HEK293 (cell line): ENCODE data around the gene CRNKL1.

Experiments used
- CTCF ChIA-PET: fragments of 350-600 bp; formaldehyde crosslinking; extraction: SDS; loops from one replicate; lab custom pipeline; 2021; ENCODE audit warnings: antibody characterized with exemption; lab: Yijun Ruan, JAX
- POLR2A ChIA-PET: fragments of 300-600 bp; formaldehyde crosslinking; extraction: SDS; loops from one replicate; lab custom pipeline; 2020; ENCODE audit warnings: antibody characterized with exemption, inconsistent platforms; lab: Yijun Ruan, JAX
- H3K27ac ChIP-seq: fragments of 200-500 bp; sonication (Bioruptor generic); 2 replicates; pipeline ENCODE4 v1.5.1; 2014; ENCODE audit warnings: low read depth, low read length, control low read depth, inconsistent platforms; ENCODE audit errors: extremely low read depth
- H3K36me3 ChIP-seq, 2 experiments: fragments of 200-500 bp in 1 of 2; sonication (Bioruptor generic) in 1 of 2; 1 replicate in 1 of 2; 2 replicates in 1 of 2; pipeline ENCODE4 v1.5.1; 2014 to 2017; ENCODE audit warnings: inconsistent platforms in 2 of 2, low read length in 2 of 2; ENCODE audit not compliant: control insufficient read depth in 2 of 2, insufficient read depth in 1 of 2
- H3K4me1 ChIP-seq: fragments of 200-500 bp; sonication (Bioruptor generic); 2 replicates; pipeline ENCODE4 v1.5.1; 2014; ENCODE audit warnings: mild to moderate bottlenecking, low read length, inconsistent platforms; ENCODE audit not compliant: control insufficient read depth, insufficient read depth
- H3K4me3 ChIP-seq: 2 replicates; pipeline ENCODE4 v1.5.1; 2011; ENCODE audit warnings: low read depth, mild to moderate bottlenecking, control low read depth, low read length, moderate library complexity
- H3K9me3 ChIP-seq: fragments of 200-500 bp; sonication (Bioruptor generic); 2 replicates; pipeline ENCODE4 v1.5.1; 2014; ENCODE audit warnings: low read depth, low read length, inconsistent platforms; ENCODE audit not compliant: control insufficient read depth, insufficient read depth
- KLF16 ChIP-seq: fragments of 450-650 bp; formaldehyde crosslinking; IDR thresholded peaks from 2 replicates; pipeline ENCODE4 v1.5.1; 2017; ENCODE audit warnings: missing biosample characterization, missing genetic modification characterization
- MEIS1 ChIP-seq: sonication (generic); formaldehyde crosslinking; IDR thresholded peaks from 2 replicates; pipeline ENCODE4 v1.8.1; 2022; ENCODE audit warnings: missing genetic modification reagents, mild to moderate bottlenecking, borderline replicate concordance
- OVOL3 ChIP-seq: fragments of 450-650 bp; formaldehyde crosslinking; IDR thresholded peaks from 2 replicates; pipeline ENCODE4 v1.5.1; 2016; ENCODE audit warnings: missing biosample characterization, missing genetic modification characterization
- SALL2 ChIP-seq: fragments of 450-650 bp; formaldehyde crosslinking; IDR thresholded peaks from 2 replicates; pipeline ENCODE4 v1.5.0; 2017; ENCODE audit warnings: missing biosample characterization, mild to moderate bottlenecking, missing genetic modification characterization, borderline replicate concordance
- SCRT1 ChIP-seq: fragments of 450-650 bp; formaldehyde crosslinking; IDR thresholded peaks from 2 replicates; pipeline ENCODE4 v1.5.1; 2016; ENCODE audit warnings: missing biosample characterization, missing genetic modification characterization, borderline replicate concordance
- SP2 ChIP-seq: fragments of 450-650 bp; formaldehyde crosslinking; IDR thresholded peaks from 2 replicates; pipeline ENCODE4 v1.5.1; 2016; ENCODE audit warnings: missing biosample characterization, missing genetic modification characterization
- ZBTB17 ChIP-seq: fragments of 450-650 bp; formaldehyde crosslinking; IDR thresholded peaks from 2 replicates; pipeline ENCODE4 v1.5.1; 2016; ENCODE audit warnings: missing biosample characterization, missing genetic modification characterization
- ZFP3 ChIP-seq: fragments of 450-650 bp; formaldehyde crosslinking; IDR thresholded peaks from 2 replicates; pipeline ENCODE4 v1.5.1; 2016; ENCODE audit warnings: low read depth, missing biosample characterization, missing genetic modification characterization
- ZNF121 ChIP-seq: fragments of 450-650 bp; formaldehyde crosslinking; IDR thresholded peaks from 2 replicates; pipeline ENCODE4 v1.5.1; 2016; ENCODE audit warnings: missing biosample characterization, missing genetic modification characterization
- ZNF146 ChIP-seq: fragments of 450-650 bp; formaldehyde crosslinking; IDR thresholded peaks from 2 replicates; pipeline ENCODE4 v1.5.1; 2016; ENCODE audit warnings: missing biosample characterization, missing genetic modification characterization
- ZNF169 ChIP-seq: fragments of 450-650 bp; formaldehyde crosslinking; IDR thresholded peaks from 2 replicates; pipeline ENCODE4 v1.5.1; 2016; ENCODE audit warnings: missing biosample characterization, missing genetic modification characterization
- ZNF2 ChIP-seq: fragments of 450-650 bp; formaldehyde crosslinking; IDR thresholded peaks from 2 replicates; pipeline ENCODE4 v1.5.1; 2016; ENCODE audit warnings: missing biosample characterization, missing genetic modification characterization
- ZNF274 ChIP-seq, 2 experiments: fragments of 200-500 bp in 1 of 2; fragments of 450-650 bp in 1 of 2; sonication (Bioruptor generic) in 1 of 2; formaldehyde crosslinking in 1 of 2; IDR thresholded peaks; 2 replicates each; pipeline versions ENCODE4 v1.5.1 to v1.6.1; 2014 to 2016; ENCODE audit warnings: borderline replicate concordance in 1 of 2, inconsistent platforms in 1 of 2, low read length in 1 of 2, missing biosample characterization in 1 of 2, missing genetic modification characterization in 1 of 2
- ZNF404 ChIP-seq: fragments of 450-650 bp; formaldehyde crosslinking; IDR thresholded peaks from 2 replicates; pipeline ENCODE4 v1.5.1; 2017; ENCODE audit warnings: missing biosample characterization, missing genetic modification characterization
- ZNF426 ChIP-seq: fragments of 450-650 bp; formaldehyde crosslinking; IDR thresholded peaks from 2 replicates; pipeline ENCODE4 v1.5.1; 2017; ENCODE audit warnings: missing biosample characterization, missing genetic modification characterization, mild to moderate bottlenecking, inconsistent platforms, moderate library complexity
- ZNF433 ChIP-seq: fragments of 450-650 bp; formaldehyde crosslinking; IDR thresholded peaks from 2 replicates; pipeline ENCODE4 v1.5.1; 2016; ENCODE audit warnings: missing biosample characterization, missing genetic modification characterization, low read depth
- ZNF600 ChIP-seq: fragments of 450-650 bp; formaldehyde crosslinking; IDR thresholded peaks from 2 replicates; pipeline ENCODE4 v1.5.1; 2016; ENCODE audit warnings: missing biosample characterization, missing genetic modification characterization
- ZNF621 ChIP-seq: fragments of 450-650 bp; formaldehyde crosslinking; IDR thresholded peaks from 2 replicates; pipeline ENCODE4 v1.5.1; 2017; ENCODE audit warnings: missing biosample characterization, missing genetic modification characterization
- ZNF707 ChIP-seq: fragments of 450-650 bp; formaldehyde crosslinking; IDR thresholded peaks from 2 replicates; pipeline ENCODE4 v1.5.1; 2016; ENCODE audit warnings: missing biosample characterization, missing genetic modification characterization
- ZNF777 ChIP-seq: fragments of 450-650 bp; formaldehyde crosslinking; IDR thresholded peaks from 2 replicates; pipeline ENCODE4 v1.5.1; 2017; ENCODE audit warnings: missing biosample characterization, missing genetic modification characterization, borderline replicate concordance
- TF ChIP-seq, protein P1 (sequence below): fragments of 450-650 bp; formaldehyde crosslinking; IDR thresholded peaks from 2 replicates; pipeline ENCODE4 v1.5.1; 2016; ENCODE audit warnings: missing biosample characterization, missing genetic modification characterization, borderline replicate concordance
- TF ChIP-seq, protein P2 (sequence below): fragments of 450-650 bp; formaldehyde crosslinking; IDR thresholded peaks from 2 replicates; pipeline ENCODE4 v1.5.1; 2016; ENCODE audit warnings: missing biosample characterization, missing genetic modification characterization
- TF ChIP-seq, protein P3 (sequence below): fragments of 450-650 bp; formaldehyde crosslinking; IDR thresholded peaks from 2 replicates; pipeline ENCODE4 v1.5.1; 2016; ENCODE audit warnings: missing biosample characterization, missing genetic modification characterization
- TF ChIP-seq, protein P4 (sequence below): fragments of 450-650 bp; formaldehyde crosslinking; IDR thresholded peaks from 2 replicates; pipeline ENCODE4 v1.5.1; 2016; ENCODE audit warnings: missing biosample characterization, missing genetic modification characterization

Gene CRNKL1

DNA sequence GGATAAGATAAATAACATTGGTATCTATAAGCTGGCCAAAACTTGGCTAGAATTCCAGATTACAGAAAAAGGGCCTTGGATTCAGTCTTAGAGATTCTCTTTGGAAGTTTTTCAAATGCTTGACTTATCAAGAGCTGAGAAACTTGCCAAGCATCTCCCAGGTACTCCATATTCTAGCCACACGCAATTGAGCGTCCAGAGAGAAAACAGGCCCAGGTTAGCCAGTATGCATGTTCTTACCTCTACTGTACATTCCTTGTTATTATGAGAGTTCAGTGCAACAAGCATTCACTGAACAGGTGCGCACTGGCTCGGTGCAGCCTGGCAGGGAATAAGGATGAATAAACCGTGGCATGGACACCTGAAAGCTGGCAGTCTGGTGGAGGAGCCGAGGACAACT lies 13.7 kb downstream of the CRNKL1 start:
- H3K9me3 ChIP-seq = no peaks in the 10 kb centered on the region
- no peak overlapping the region for H3K27ac ChIP-seq
- no peaks in the 10 kb centered on the region for H3K4me1 ChIP-seq
- peaks cover 53 to 100% of the 10 kb centered on the region in 2 experiments for H3K36me3 ChIP-seq
- TF ChIP-seq ZNF121 (tag by site-specific recombination) = no peak
- TF ChIP-seq ZNF707 = no peak
- TF ChIP-seq MEIS1 = no peak
- no peak for TF ChIP-seq ZNF146 (tag by site-specific recombination)
- no peak for TF ChIP-seq ZNF426 (tag by site-specific recombination)
- no peak for TF ChIP-seq ZNF2
- no peak for TF ChIP-seq OVOL3
- TF ChIP-seq SALL2 = no peak
- TF ChIP-seq, protein P1, sequence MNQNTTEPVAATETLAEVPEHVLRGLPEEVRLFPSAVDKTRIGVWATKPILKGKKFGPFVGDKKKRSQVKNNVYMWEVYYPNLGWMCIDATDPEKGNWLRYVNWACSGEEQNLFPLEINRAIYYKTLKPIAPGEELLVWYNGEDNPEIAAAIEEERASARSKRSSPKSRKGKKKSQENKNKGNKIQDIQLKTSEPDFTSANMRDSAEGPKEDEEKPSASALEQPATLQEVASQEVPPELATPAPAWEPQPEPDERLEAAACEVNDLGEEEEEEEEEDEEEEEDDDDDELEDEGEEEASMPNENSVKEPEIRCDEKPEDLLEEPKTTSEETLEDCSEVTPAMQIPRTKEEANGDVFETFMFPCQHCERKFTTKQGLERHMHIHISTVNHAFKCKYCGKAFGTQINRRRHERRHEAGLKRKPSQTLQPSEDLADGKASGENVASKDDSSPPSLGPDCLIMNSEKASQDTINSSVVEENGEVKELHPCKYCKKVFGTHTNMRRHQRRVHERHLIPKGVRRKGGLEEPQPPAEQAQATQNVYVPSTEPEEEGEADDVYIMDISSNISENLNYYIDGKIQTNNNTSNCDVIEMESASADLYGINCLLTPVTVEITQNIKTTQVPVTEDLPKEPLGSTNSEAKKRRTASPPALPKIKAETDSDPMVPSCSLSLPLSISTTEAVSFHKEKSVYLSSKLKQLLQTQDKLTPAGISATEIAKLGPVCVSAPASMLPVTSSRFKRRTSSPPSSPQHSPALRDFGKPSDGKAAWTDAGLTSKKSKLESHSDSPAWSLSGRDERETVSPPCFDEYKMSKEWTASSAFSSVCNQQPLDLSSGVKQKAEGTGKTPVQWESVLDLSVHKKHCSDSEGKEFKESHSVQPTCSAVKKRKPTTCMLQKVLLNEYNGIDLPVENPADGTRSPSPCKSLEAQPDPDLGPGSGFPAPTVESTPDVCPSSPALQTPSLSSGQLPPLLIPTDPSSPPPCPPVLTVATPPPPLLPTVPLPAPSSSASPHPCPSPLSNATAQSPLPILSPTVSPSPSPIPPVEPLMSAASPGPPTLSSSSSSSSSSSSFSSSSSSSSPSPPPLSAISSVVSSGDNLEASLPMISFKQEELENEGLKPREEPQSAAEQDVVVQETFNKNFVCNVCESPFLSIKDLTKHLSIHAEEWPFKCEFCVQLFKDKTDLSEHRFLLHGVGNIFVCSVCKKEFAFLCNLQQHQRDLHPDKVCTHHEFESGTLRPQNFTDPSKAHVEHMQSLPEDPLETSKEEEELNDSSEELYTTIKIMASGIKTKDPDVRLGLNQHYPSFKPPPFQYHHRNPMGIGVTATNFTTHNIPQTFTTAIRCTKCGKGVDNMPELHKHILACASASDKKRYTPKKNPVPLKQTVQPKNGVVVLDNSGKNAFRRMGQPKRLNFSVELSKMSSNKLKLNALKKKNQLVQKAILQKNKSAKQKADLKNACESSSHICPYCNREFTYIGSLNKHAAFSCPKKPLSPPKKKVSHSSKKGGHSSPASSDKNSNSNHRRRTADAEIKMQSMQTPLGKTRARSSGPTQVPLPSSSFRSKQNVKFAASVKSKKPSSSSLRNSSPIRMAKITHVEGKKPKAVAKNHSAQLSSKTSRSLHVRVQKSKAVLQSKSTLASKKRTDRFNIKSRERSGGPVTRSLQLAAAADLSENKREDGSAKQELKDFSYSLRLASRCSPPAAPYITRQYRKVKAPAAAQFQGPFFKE (tag by site-specific recombination) = no peak
- TF ChIP-seq ZNF777 (tag by site-specific recombination) = no peak
- TF ChIP-seq SP2 (tag by site-specific recombination) = no peak
- TF ChIP-seq ZNF404 (tag by site-specific recombination) = no peak
- TF ChIP-seq ZBTB17 (tag by site-specific recombination) = no peak
- TF ChIP-seq SCRT1 (tag by site-specific recombination) = no peak
- no peak for TF ChIP-seq ZNF169
- TF ChIP-seq, all 188 proteins: peak for 0
- POLR2A ChIA-PET = no interaction called here
- CTCF ChIA-PET = interaction anchor here (0.5 kb wide), 1 partner anchor 11 kb away, joined by 3 read pairs; no protein-coding TSS in a partner anchor
- no peak overlapping the region for H3K4me3 ChIP-seq

DNA sequence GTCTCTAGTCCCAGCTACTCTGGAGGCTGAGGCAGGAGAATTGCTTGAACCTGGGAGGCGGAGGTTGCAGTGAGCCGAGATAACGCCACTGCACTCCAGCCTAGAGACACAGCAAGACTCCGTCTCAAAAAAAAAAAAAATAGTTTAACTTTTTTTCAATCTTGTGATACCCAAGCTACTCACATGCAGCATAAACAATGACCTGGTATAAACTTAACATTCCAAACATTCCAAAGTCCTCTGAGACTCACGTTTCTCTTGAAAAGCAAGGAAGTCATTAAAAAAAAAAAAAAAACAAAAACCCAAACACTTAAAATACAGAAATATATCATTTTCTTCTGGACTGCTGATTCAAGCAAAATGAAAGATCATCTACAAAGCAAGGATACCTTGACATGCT lies 14.3 kb downstream of the CRNKL1 start:
- H3K9me3 ChIP-seq = no peaks in the 10 kb centered on the region
- no peaks in the 10 kb centered on the region for H3K4me1 ChIP-seq
- peaks cover 54 to 100% of the 10 kb centered on the region in 2 experiments for H3K36me3 ChIP-seq
- ChIA-PET POLR2A (interaction anchor here (0.7 kb wide), 1 partner anchor 210 kb away, joined by 3 read pairs; no protein-coding TSS in a partner anchor), CTCF (interaction anchor here (0.5 to 1.1 kb wide), 3 partner anchors 9 to 249 kb away, joined by 3 read pairs; no protein-coding TSS in a partner anchor)
- H3K27ac ChIP-seq = no peak overlapping the region
- no peak overlapping the region for H3K4me3 ChIP-seq
- TF ChIP-seq ZFP3 (no peak), ZNF426 (tag by site-specific recombination) (no peak), ZNF433 (no peak), ZNF274 (IDR thresholded peaks at IDR 0.05; ENCODE audit: low read length) (no peak), ZNF274 (tag by site-specific recombination; IDR thresholded peaks at IDR 0.05; ENCODE audit: borderline replicate concordance) (no peak), ZNF621 (no peak), ZNF600 (tag by site-specific recombination) (no peak), KLF16 (tag by site-specific recombination) (no peak)
- TF ChIP-seq, protein P2, sequence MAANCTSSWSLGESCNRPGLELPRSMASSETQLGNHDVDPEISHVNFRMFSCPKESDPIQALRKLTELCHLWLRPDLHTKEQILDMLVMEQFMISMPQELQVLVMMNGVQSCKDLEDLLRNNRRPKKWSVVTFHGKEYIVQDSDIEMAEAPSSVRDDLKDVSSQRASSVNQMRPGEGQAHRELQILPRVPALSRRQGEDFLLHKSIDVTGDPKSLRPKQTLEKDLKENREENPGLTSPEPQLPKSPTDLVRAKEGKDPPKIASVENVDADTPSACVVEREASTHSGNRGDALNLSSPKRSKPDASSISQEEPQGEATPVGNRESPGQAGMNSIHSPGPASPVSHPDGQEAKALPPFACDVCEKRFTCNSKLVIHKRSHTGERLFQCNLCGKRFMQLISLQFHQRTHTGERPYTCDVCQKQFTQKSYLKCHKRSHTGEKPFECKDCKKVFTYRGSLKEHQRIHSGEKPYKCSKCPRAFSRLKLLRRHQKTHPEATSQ (tag by site-specific recombination) = no peak
- TF ChIP-seq, protein P3, sequence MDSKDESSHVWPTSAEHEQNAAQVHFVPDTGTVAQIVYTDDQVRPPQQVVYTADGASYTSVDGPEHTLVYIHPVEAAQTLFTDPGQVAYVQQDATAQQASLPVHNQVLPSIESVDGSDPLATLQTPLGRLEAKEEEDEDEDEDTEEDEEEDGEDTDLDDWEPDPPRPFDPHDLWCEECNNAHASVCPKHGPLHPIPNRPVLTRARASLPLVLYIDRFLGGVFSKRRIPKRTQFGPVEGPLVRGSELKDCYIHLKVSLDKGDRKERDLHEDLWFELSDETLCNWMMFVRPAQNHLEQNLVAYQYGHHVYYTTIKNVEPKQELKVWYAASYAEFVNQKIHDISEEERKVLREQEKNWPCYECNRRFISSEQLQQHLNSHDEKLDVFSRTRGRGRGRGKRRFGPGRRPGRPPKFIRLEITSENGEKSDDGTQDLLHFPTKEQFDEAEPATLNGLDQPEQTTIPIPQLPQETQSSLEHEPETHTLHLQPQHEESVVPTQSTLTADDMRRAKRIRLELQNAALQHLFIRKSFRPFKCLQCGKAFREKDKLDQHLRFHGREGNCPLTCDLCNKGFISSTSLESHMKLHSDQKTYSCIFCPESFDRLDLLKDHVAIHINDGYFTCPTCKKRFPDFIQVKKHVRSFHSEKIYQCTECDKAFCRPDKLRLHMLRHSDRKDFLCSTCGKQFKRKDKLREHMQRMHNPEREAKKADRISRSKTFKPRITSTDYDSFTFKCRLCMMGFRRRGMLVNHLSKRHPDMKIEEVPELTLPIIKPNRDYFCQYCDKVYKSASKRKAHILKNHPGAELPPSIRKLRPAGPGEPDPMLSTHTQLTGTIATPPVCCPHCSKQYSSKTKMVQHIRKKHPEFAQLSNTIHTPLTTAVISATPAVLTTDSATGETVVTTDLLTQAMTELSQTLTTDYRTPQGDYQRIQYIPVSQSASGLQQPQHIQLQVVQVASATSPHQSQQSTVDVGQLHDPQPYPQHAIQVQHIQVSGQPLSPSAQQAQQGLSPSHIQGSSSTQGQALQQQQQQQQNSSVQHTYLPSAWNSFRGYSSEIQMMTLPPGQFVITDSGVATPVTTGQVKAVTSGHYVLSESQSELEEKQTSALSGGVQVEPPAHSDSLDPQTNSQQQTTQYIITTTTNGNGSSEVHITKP (tag by site-specific recombination) = no peak
- TF ChIP-seq, protein P4, sequence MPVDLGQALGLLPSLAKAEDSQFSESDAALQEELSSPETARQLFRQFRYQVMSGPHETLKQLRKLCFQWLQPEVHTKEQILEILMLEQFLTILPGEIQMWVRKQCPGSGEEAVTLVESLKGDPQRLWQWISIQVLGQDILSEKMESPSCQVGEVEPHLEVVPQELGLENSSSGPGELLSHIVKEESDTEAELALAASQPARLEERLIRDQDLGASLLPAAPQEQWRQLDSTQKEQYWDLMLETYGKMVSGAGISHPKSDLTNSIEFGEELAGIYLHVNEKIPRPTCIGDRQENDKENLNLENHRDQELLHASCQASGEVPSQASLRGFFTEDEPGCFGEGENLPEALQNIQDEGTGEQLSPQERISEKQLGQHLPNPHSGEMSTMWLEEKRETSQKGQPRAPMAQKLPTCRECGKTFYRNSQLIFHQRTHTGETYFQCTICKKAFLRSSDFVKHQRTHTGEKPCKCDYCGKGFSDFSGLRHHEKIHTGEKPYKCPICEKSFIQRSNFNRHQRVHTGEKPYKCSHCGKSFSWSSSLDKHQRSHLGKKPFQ (tag by site-specific recombination) = no peak
